DMS153 treated with DMSO at 0.1 percent for 48 hours (cell line): ENCODE measurements around the gene TMEM213.

Source experiments
- DNase-seq: peaks from one replicate; lab custom pipeline; 2025; ENCODE audit not compliant: unreplicated experiment; lab: John Stamatoyannopoulos, UW

TMEM213 gene

GRCh38 chr7:138837627-138838026 is 39.8 kb downstream of the TMEM213 start:
- DNase-seq = peak; percentile 65

- peak; percentile 49 for DNase-seq
Observed at GRCh38 chr7:138838166-138838565, 40.4 kb downstream of the TMEM213 start.

DNA sequence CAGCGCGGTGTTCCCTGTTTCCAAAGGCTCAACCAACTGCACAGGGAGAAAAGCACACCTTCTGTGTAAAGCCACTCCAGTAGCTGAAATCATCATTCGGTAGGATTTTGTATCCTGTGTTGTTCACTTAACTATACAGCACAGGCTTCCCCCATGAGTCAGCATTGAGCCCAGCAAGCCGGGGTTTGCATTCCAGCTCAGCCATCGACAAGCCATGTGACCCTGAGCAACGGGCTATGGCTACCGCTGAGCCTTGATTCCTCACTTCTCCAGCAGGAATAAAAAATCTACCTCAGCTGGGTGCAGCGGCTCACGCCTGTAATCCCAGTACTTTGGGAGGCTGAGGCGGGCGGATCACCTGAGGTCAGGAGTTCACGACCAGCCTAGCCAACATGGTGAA is 44.3 kb downstream of the TMEM213 start:
- no peak for DNase-seq

DNA sequence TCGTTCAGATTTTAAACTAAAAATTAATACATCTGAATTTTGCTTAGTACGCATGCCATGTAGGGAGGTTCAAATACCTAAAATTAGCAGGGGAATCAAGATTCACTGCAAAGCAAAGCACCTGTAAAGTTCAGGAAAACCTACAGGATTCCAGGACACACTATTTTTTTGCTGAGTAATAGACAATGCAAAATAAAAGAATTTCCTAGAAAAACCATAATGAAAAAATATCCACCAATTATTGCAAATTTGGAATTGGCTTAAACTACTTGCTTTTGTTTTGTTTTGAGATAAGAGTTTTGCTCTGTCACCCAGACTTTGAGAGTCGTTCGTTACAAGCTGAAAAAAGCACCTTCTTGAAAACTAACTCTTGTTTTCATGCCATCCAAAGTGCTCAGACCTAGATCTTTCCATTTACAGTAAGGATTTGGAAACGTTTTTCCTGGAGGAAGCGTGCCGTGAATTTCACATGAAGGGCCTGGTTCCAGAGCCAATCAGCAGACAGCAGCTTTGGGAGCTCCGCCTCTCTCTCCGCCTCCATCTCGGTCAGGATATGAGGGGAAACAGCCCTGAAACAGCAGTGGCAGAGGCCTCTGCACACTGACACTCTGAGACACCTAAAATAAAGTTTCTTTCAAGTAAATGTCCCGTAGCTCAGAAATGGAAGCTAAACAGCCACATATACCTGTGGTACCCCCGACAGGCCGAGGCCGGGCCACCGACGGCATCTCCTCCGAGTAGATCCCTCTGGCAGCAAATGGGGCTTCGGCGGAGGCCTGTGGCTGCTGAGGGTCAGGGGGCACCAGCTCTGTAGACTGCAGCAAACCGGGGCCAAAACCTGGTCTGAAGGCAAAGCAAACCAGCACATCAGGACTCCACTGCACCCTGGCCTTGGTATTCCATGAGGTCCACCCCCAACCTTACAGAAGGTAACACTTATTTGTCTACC is 46.1 kb downstream of the TMEM213 start:
- DNase-seq = no peak

DNA sequence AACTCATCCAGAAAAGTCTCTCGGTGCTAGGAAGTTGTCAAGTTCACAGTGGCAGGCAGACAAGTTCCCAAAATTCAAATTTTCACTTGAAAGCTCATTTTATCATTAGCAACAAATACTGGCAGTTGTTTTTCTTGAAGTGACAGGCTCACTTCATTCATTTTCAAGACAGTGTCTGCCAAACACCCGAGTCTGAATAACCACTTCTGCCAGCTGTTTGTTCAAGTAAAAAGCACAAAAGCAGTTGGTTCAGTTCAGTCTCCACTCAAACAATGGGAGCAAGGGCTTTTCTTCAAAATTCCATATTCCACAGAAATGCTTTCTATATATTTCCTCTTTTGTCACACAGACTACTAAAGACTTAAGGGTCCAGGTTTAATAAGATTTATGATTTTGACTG is 47.9 kb downstream of the TMEM213 start:
- DNase-seq = no peak

DNA sequence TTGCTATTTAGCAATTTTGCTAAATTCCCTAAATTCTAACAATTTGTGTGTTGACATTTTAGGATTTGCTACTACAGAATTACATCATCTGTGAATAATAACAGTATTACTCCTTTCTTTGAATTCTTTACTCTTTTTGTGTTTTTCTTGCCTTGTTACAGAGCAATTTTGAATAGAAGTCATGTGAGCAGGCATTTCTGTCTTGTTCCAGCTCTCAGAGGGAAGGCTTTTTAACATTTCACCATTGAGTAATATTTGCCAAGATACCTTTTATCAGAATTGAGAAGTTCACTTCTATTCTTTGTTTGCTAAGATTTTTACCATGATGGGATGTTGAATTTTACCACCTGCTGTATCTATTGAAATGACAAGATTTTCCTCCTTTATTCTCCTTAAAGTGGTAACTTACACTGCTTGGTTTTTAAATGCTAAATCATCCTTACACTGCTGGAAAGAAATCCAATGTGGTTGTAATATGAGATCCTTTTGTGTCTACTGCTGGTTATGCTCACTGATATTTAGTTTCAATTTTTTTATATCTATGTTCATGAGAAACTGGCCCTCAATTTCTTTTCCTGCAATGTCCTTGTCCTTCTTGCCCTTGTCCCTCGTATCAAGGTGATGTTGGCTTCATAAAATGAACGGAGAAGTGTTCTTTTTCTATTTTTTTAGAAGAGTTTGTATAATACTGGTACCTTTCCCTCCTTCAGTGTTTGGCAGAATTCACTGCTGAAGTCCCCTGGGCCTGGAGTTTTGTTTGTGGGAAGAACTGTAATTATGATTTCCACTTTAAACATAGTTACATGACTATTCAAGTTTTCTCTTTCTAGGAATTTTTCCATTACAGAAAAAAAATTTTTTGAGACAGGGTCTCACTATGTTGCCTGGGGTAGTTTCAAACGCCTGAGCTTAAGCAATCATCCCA is 50.5 kb downstream of the TMEM213 start:
- no peak for DNase-seq

DNA sequence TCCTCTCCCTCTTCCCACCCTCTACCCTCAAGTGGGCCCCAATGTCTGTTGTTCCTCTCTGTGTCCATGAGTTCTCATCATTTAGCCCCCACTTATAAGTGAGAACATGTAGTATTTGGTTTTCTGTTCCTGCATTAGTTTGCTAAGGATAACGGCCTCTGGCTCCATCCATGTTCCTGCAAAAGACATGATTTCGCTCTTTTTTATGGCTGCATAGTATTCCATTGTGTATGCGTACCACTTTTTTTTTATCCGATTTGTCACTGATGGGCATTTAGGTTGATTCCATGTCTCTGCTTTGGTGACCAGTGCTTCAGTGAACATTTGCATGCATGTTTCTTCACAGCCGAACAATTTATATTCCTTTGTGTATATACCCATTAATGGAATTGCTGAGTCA is 51.9 kb downstream of the TMEM213 start:
- DNase-seq = no peak

GRCh38 chr7:138852469-138852868 is 54.7 kb downstream of the TMEM213 start:
- no peak for DNase-seq

DNA sequence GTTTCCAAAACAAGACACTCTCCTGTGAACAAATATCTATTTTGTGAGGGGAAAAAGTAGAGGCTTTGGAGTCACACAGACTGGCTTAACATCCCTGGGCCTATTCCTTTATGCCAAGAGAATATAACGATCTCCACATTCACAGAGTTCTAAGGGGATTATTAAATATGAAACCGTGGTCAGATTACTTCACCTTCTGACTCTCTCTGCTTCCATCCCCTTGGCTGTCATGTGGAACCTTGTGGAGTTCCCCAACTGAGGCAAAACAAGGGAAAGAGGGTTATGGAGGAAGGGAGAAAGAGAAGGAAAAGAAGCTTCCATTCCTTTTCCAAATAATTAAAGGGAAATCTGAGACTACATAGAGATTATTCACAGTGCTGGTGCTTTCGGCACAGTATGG is 55.7 kb downstream of the TMEM213 start:
- no peak for DNase-seq

GRCh38 chr7:138854115-138854645 is 56.4 kb downstream of the TMEM213 start:
- DNase-seq = no peak

GRCh38 chr7:138857728-138858127 is 59.9 kb downstream of the TMEM213 start:
- DNase-seq = no peak

GRCh38 chr7:138861051-138861450 is 63.3 kb downstream of the TMEM213 start:
- DNase-seq = no peak

DNA sequence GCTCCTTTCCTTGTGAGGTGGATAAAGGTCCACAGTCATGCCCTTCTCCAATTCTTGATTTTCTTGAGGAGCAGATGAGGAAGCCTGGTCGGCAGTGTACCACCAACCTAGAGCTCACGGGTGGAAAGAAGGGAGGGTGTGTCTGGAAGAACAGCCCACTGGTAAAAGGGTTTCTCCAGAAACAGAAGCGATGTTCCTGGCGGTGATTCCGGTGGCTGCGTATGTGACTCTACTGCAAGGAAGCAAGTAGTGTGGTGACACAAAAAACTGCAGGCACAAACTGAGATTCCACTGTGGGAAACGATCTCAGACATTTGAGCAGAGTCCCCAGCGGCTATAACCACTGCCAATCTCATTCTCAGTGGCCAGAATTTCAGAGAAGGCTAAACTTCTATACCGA is 66.1 kb downstream of the TMEM213 start:
- no peak for DNase-seq

- no peak for DNase-seq
Observed at GRCh38 chr7:138864667-138865066, 66.9 kb downstream of the TMEM213 start.

DNA sequence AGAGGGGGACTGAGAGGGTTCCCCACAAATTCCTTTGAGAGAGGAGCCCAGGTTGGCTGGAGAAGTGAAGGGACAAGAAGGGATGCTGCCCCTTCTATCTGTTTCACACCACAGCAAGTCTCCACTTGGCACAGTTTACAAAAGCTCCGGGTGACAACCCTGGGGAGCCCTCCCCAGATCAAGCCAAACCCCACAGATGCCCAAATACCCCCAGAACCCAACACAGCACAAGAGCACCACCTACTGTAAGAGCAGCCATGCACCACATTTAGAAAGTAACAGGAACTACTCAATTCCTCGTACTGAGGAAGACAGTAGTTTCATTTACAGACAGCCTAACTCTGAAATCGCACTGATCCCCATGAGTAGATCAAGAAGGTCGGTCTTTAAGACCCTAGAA is 68.0 kb downstream of the TMEM213 start:
- no peak for DNase-seq

GRCh38 chr7:138866353-138866752 is 68.6 kb downstream of the TMEM213 start:
- DNase-seq = no peak

DNA sequence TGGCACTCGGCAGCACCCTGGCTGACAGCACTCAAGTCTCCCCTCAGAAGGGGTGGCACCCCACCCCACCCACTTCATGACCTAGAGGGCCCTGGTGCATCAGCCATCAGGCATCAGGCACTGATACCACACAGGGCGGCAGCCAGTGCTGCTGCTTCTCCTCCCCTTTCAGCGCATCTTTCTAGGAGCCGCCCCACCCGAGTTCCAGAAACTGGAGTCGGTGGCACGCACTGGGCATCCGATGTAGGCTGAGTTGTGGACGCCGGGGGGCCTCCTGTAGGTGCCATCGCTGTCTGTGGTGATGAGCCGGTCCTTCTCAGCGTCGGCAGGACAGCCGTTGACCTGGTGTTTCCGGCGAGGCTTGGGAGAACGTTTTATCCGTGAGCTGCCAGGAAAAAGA is 70.0 kb downstream of the TMEM213 start:
- no peak for DNase-seq

DNA sequence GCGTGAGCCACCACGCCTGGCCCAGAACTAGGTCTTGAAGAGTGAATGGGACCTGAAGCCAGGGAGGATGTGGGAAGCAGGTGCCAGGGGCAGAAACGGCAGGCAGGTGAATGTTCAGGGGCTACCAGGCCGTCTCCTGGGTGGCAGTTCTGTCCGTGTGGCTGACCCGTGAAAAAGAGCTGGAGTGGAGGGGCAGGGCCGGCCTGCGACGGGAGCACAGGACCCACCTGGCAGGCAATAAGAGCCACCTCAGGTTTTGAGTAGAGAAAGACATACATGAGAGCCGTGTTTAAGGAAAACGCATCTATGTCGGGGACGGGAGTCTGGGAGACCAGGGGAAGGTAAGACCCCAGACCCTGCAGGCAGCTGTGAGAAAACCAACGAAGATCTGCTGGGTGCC is 70.9 kb downstream of the TMEM213 start:
- no peak for DNase-seq

DNA sequence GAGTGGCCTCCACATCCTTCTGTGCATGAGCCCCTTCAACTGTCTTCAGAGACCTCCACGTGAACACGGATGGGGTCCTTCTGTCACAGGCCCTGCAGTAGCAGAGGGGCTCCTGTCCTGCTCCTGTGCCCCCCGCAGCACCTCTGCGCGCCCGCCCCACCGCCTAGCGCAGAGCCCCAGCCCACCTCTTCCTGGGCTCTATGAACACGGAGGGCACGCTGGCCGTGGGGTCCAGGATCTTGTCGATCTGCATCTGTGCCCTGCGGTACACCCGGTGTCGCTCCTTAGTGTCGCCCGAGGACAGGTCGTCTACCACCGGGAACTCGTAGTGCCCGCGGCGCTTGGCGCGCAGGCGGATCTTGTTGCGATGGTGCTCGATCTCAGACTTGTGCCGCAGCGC is 71.6 kb downstream of the TMEM213 start:
- no peak for DNase-seq

DNA sequence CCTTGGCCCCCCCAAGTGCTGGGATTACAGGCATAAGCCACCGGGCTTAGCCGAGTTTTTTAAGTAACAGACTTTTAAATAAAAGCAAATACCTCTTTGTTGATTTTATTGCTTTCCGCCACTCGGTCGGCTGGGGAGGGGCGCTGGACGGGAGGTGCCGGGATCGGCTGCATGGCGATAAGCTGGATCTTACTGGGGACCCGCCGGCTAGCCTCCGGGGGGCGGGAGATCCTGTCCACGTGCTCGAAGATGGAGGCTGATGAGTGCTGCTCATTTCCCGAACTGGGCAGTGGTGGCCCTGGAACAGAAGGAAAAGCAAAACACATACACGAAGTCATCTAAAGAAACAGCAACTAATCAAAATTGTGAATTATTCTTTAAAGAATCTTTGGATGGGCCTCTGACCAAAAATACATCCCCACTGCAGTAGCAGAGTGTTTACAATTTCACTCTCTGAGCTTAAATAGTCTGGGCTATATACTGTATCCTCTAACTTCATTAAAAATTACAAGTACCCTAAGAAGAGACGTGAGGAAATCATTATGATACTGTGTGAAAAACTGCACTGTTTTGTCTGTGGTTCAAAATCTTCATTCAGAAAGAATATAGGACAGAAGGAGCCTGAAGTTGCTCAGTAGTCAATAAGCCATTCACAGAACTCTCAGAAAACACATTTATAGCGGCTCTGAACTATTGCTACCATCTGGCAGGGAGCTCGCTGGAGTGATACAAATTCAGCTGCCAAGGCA is 73.4 kb downstream of the TMEM213 start:
- no peak for DNase-seq

- DNase-seq = no peak
Observed at GRCh38 chr7:138871814-138872090, 74.0 kb downstream of the TMEM213 start.
